Stimulated activated CD4-positive, alpha-beta T cell treated with anti-CD3 and anti-CD28 coated beads, Interleukin-4, amount 100 ng/mL, for 24 hours (primary cell): ENCODE measurements around the gene EMP2.
"Not testable (repeated sequence)": the region's sequence is repeated elsewhere in the genome, so short reads cannot be mapped to it uniquely, and the experiment has no call there.

ENCODE experiments used
- DNase-seq: peaks from one replicate; pipeline ENCODE4 v3.0.0-alpha.2; 2020

EMP2 gene

GRCh38 chr16:10547708-10548107 is 32.7 kb downstream of the EMP2 start:
- no peak for DNase-seq

- DNase-seq: no peak
Observed at GRCh38 chr16:10543231-10543977, 37.0 kb downstream of the EMP2 start.

- no peak for DNase-seq
Observed at GRCh38 chr16:10541366-10541765, 39.0 kb downstream of the EMP2 start.

GRCh38 chr16:10539793-10540192 is 40.6 kb downstream of the EMP2 start:
- DNase-seq: no peak

GRCh38 chr16:10539236-10539635 is 41.2 kb downstream of the EMP2 start:
- DNase-seq: no peak

- DNase-seq: no peak
Observed at GRCh38 chr16:10538583-10538982, 41.8 kb downstream of the EMP2 start.

- DNase-seq: no peak
Observed at GRCh38 chr16:10537946-10538345, 42.5 kb downstream of the EMP2 start.

GRCh38 chr16:10536814-10537389 is 43.5 kb downstream of the EMP2 start:
- no peak for DNase-seq

GRCh38 chr16:10536328-10536727 is 44.1 kb downstream of the EMP2 start:
- DNase-seq: not testable (repeated sequence)

GRCh38 chr16:10535461-10535860 is 44.9 kb downstream of the EMP2 start:
- no peak for DNase-seq

- no peak for DNase-seq
Observed at GRCh38 chr16:10534748-10535147, 45.6 kb downstream of the EMP2 start.

- DNase-seq: not testable (repeated sequence)
Observed at GRCh38 chr16:10533612-10534011, 46.8 kb downstream of the EMP2 start.

- DNase-seq: no peak
Observed at GRCh38 chr16:10531582-10531981, 48.8 kb downstream of the EMP2 start.

GRCh38 chr16:10530685-10531084 is 49.7 kb downstream of the EMP2 start:
- DNase-seq: no peak

- DNase-seq: no peak
Observed at GRCh38 chr16:10529895-10530669, 50.3 kb downstream of the EMP2 start.

- no peak for DNase-seq
Observed at GRCh38 chr16:10528635-10529034, 51.8 kb downstream of the EMP2 start.

GRCh38 chr16:10526962-10527361 is 53.4 kb downstream of the EMP2 start:
- DNase-seq: no peak

- no peak for DNase-seq
Observed at GRCh38 chr16:10525214-10525825, 55.1 kb downstream of the EMP2 start.

GRCh38 chr16:10522966-10523365 is 57.4 kb downstream of the EMP2 start:
- DNase-seq: no peak

- DNase-seq: peak; percentile 32
Observed at GRCh38 chr16:10521681-10522274, 58.6 kb downstream of the EMP2 start.

GRCh38 chr16:10520869-10521578 is 59.4 kb downstream of the EMP2 start:
- DNase-seq: no peak
